Activated CD4-positive, alpha-beta T cell treated with anti-CD3 and anti-CD28 coated beads for 4 hours (primary cell): ENCODE results near the gene CD59.
"Not testable (repeated sequence)": the region's sequence is repeated elsewhere in the genome, so short reads cannot be mapped to it uniquely, and the experiment has no call there.

Experiments used
- DNase-seq, 2 donors: peaks; one replicate each; pipeline ENCODE4 v3.0.0-alpha.2; 2020

Gene CD59

DNA sequence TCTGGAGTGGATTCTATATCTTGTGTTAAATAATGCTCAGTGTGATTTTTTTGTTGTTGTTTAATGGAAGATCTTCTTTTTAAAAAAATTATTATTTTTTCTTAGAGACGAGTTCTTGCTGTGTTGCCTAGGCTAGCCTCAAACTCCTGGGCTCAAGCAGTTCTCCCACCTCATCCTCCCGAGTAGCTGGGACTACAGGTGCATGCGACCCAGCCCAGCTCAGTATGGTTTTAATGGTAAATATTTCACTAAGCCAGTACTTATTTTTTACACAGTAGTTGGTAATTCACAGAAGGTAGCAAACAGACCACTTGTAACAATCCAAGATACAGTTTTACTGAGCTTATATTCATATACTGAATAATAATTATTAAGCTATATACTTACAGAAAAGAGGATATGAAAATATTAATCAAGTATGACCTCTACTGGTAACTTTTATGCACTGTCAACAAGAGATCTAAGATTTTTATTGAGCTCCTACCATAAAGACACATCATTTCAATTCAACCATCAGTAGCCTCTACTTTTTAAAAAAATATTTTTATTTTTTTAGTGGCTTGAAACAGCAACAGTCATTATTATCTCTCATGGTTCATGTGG lies 6.1 kb upstream of the CD59 start:
- no peak for DNase-seq

DNA sequence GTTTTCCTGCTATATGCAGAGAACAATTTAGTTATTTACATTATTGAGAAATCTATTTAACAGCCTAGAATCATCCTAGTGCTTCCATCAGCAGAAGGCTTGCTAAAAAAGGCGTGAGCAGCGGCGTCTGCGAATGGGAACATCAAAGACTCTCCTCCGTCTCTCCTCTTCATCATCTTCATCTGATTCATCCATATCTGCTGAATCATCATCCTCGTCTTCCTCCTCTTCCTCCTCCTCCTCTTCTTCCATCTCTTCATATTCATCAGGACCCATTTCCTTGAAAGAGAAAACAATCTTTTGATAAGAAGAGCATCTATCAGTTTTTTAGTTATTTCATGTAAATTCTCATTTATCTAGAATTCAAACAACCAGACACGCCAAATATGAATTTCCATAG lies 5.6 kb upstream of the CD59 start:
- DNase-seq = no peak

DNA sequence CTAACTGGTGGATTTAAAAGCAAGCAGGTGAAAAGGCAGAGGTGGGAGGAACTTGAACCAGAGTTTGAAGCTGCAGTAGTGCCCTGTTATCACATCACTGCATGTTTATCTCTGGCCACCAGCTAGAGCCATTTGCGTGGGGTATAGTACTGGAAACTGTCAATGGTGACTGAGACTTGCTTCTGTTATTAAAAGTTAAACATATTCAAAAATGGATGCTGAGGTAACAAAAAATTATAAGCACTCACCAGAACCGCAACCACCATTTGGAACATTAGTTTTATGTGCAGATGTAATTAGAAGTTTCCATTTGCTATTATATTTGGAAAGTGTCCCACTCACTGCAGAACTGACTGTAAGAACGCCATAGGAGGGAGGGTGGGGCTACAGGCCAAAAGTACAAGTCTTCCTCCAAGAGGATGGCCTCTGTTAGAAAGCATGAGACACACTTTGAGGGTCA lies 1.2 kb upstream of the CD59 start:
- no peak for DNase-seq

DNA sequence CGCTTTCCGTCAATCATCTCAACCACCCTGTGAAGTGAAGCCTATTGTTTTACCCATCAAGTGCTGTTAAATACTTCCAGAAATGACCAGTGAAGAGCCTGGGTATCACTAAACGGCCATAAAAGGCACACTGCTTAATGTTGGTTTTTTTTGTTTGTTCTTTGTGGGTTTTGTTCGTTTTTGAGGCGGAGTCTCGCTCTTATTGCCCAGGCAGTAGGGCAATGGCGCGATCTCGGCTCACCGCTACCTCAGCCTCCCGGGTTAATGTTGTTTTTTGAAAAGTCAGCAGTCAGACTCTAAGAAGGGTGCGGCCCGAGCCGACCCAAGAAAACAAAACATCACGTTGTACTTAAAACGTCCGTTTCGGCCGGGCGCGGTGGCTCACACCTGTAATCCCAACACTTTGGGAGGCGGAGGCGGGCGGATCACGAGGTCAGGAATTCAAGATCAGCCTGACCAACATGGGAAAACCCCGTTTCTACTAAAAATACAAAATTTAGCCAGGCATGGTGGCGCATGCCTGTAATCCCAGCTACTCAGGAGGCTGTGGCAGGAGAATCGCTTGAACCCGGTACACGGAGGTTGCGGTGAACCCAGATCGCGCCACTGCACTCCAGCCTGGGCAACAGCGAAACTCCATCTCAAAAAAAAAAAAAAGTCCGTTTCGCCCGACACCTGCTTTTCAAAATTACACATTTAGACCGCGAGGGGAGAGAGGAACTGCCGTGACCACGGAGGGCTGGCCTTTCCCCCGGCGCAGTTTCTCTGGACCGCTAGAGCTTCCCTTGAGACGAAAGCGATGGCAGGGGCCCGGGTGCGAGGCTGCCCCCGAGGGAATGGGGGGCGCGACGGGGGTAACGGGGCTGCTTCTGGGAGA lies 714 bp downstream of the CD59 start:
- peak in 1 of 2 donors; percentile 18 for DNase-seq

DNA sequence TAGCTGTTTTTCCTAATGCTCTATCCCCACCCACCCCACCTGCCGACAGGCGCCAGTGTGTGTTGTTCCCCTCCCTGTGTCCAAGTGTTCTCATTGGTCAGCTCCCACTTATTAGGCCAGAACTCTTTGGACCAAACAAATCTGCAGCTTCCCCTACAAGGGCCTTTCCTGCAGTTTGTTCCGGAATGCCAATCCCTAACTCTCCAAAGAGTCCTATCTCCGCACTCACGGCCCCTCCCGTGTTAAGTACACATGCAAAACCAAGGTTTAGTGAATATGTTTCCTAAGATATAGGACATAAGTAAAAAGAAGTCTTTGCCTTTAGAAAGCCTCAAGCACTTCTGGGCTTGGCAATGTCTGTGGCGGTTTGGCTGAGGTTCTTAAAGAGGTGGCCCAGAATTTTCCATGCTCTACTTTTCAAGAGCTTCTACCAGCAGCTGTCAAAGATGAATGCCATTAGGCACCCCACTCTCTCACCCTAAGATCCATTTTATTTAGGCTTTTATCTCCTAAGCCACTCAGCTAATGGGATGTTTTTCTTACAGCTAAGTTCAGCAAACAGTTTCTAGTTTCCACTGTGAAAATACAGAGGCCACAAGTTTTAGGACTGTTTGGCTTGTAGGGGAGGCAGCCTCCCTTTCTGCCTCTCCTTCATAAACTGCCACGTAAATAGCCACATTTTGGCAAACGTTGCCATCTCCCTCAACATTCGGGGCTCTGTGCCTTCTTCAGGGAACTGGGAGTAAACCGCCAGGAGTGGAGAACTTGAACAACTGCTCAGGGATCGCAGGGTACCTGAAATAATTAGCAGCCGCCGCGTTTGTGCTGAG lies 1.6 kb downstream of the CD59 start:
- DNase-seq = no peak

DNA sequence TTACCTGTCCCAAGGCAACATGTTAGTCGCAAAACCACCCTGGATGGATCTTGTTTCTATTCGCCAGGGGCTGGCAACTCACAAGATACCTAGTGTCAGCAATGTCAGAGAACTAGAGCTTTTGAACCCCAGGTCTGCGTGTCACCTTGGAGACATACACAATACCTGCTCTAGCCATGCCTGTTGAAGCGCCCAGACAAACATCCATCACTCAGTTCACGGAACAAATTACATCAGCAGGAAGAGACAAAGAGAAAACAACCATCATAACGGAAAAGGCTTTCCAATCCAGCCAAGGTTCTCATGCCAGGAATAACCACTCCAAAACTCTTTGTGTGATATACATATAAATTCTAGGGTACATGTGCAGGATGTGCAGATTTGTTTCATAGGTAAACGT lies 2.2 kb downstream of the CD59 start:
- no peak for DNase-seq

DNA sequence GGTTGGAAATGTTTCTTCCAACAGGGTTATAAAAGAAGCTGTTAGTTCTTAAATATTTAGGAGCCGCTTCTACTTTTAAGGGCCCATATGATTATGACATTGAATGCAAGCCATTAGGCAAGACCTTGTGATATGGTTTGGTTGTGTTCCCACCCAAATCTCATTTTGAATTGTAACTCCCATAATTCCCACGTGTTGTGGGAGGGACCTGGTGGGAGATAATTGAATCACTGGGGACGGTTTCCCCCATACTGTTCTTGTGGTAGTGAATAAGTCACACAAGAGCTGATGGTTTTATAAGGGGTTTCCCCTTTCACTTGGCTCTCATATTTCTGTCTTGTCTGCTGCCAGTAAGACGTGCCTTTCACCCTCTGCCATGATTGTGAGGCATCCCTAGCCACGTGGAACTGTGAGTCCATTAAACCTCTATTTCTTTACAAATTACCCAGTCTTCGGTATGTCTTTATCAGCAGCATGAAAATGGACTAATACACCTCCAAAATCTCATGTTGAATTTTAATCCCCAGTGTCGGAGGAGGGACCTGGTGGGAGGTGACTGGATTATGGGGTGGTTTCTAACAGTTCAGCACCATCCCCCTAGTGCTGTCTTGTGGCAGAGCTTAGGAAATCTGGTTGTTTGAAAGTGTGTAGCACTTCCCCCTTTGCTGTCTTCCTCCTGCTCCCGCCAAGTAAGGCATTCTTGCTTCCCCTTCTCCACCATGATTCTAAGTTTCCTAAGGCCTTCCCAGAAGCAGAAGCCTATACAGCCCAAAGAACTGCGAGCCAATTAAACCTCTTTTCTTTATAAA lies 4.3 kb downstream of the CD59 start:
- no peak for DNase-seq

DNA sequence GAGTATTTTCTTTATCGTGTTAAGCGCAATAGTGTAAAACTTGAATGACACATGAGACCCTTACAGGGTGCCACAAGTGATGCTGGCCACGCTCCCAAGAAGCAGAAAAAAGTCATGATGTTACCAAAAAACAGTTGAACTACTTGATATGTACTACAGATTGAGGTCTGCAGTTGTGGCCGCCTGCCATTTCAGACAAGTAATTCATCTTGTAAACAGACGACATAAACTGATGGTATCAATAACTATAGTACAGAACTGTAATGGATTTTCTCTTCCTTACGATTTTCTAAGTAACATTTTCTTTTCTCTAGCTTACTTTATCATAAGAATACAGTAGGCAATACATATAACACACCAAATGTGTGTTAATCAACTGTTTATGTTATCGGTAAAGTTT lies 5.5 kb downstream of the CD59 start:
- DNase-seq = no peak

DNA sequence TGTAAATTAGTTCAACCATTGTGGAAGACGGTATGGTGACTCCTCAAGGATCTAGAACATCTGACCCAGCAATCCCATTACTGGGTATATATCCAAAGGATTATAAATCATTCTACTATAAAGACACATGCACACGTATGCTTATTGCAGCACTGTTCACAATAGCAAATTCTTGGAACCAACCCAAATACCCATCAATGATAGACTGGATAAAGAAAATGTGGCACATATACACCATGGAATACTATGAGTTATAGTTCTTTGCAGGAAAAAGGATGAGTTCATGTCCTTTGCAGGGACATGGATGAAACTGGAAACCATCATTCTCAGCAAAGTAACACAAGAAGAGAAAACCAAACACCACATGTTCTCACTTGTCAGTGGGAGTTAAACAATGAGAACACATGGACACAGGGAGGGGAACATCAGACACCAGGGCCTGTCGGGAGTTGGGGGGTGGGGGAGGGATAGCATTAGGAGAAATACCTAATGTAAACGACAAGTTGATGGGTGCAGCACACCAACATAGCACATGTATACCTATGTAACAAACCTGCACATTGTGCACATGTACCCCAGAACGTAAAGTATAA lies 7.1 kb downstream of the CD59 start:
- not testable (repeated sequence) for DNase-seq

DNA sequence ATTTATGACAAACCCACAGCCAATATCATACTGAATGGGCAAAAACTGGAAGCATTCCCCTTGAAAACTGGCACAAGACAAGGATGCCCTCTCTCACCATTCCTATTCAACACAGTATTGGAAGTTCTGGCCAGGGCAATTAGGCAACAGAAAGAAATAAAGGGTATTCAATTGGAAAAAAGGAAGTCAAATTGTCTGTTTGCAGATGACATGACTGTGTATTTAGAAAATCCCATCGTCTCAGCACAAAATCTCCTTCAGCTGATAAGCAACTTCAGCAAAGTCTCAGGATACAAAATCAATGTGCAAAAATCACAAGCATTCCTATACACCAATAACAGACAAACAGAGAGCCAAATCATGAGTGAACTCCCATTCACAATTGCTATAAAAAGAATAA lies 8.7 kb downstream of the CD59 start:
- DNase-seq = not testable (repeated sequence)

DNA sequence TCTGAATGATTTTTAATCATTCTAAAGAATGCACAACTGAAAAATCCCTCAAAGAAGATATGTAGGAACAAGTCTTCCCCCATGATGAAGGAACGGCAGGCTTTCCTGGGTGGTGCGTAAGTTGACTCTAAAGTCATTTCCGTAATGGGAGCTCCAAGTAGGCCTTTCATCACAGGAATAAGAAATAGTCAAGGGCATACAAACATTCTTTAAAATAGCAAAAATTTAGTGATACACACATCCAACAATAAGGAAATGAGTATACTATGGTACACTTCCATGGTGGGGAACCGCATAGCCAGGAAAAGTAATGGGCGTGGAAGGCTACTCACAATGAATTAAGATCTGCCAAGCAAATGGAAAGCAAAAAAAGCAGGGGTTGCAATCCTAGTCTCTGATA lies 10.7 kb downstream of the CD59 start:
- DNase-seq = no peak

DNA sequence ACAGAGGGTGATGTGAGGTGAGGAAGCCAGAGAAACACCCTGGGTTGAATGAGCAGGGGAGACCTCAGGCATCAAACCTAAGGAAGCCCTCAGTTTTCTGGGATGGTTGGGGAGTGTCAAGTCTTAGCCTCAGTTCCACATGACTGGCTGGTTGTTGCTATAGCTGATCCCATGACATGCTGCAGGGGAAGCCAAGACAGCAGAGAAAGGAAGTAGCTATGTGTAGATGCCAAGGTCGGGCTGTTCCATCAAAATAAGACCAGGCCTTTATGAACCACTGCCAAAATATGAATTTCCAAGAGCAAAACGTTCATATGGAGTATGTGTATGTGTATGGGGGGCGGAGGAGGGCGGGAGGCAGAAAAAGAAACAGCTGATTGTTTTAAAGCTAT lies 11.6 kb downstream of the CD59 start:
- DNase-seq = no peak

DNA sequence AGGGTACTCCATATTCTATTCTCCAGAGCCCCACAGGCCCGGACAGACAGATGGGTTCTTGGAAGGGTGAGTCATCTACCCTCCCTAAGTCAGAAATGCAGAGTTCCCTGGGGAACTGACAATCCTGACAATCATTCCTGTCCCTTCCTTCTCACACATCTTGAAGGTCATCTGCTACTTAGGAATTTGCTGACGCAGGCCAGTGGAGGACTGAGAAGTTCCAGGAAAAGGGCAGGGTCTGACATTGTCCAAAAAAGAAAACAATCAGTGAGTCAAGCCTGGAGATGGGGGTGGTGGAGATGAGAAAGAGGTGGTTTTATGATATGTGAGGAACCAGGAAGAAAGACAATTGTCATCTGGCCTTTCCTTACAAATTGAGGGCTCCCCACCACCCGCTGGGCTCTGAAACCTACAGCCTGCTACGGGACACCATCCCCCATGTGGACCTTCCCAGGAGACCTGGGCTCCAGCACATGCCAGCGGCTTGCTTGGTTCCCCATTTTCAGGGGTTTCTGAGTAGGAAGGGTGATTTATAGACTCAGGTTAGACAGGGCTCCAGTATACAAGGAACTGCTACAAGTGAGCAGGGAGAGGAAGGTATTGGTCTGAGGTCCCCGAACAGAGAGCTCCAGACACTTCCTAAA lies 12.9 kb downstream of the CD59 start:
- DNase-seq = no peak

DNA sequence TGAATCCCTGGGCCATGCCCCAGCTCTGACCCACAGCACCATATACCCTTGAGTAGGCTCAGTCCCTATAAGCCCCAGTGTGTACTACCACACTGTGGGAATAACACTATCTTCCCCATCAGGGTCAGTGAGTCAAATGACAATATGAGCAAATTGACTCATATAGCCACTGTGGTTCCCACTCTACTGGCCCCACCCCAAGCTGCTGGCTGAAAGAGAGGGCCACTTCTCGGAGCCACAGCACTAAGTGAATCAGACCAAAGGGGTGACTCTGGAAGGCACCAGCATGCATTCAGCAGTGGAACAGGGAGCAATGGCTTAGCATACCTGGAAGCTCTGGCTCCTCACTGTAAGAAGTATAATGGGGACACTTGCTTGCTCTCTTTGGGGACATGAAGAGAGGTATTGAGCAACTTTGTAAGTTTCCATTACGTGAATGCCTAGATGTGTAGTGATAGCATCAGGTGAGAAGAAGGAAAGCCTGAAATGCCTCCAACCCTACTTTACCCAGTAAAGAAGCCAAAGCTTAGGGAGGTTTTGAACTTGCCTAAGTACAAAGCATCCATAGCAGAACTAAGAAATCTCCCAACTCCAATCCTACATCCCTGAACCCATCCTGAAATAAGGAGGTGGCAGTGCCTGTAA lies 13.5 kb downstream of the CD59 start:
- no peak for DNase-seq

DNA sequence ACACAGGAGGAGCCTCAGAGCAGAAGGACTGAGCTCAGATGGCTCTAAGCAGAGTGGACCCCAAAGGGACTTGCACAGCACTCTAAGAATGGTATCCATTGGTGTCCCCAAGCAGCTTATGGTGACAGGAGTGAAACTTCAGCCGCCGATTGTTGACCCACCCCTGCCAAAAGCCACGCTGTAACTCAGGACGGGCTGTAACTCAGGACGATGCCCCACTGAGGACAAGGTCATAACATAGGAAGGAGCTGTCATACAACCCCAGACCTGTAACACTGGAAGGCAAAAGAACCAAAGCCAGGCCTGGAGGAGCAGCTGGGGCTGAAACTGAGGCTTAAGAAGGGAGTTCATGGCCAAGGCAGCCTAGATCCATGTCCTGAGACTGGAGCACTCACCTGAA lies 14.2 kb downstream of the CD59 start:
- DNase-seq = no peak

DNA sequence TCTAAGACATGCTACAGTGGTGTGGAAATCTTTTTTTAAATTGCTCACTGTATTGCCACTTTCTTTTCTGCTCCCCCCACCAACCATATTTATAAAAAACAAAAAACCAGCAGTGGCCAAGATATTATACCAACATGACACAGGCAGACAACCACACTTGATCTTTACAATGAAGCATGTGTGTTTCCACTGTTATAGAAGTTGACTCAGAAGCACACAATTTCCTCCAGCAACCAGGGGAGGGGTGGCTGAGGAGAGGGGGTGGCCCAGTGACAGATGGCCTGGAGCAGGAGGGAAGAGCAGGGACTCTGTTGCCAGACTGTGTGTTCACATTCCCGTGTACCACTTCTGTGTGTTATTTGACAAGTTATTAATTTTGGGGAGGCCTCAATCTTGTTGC lies 14.8 kb downstream of the CD59 start:
- no peak for DNase-seq

DNA sequence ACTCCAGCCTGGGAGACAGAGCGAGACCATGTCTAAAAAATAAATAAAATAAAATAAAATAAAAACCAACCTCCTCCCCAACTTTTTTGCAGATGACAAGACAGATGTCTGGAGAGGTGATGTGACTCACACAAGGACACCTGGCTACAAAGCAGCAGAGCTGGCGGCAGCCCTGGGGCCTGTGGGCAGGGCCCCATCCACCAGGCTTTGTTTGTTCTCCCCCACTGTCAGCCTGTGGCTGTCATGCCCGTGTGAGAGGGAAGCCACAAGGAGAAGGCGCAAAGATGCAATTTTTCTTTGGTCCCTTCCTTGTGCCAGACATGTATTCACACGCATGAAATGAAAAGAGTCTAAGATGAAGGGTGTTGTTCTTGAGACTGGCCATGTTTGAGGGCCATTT lies 16.6 kb downstream of the CD59 start:
- no peak for DNase-seq

DNA sequence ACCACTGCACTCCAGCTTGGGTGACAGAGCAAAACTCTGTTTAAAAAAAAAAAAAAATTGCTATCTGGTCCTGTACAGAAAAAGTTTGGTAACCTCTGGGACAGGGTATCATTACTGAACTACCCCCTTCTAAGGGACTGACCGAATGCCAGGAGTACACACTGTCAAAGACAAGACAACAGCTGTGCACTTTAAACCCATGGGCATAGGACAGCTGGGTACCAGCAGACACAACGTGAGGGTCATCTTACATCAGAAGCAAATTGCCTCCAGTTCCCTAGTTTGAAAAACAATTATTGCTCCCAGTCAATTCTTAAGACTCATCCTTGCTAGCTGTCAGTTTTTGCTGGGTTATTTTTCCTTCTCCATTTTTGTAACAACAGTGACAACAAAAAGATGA lies 17.8 kb downstream of the CD59 start:
- no peak for DNase-seq

DNA sequence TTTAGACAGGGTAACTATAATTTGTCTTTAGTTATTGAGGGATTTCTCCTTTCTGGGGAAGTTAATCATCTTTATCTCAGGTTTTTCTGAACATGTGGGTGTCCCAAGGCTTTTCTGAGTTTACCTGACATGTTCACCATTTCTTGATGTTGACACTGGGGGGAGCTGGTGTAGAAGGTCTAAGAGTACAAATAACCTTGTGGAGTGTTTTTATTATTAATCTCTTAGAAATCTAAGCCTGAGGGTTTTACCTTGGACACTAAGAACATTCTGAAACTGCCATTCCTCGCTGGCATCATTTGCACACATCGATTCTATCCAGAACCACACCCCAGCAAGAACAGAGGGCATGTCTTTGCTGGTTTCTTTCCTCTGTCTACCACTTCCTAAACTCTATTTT lies 20.0 kb downstream of the CD59 start:
- DNase-seq = no peak

DNA sequence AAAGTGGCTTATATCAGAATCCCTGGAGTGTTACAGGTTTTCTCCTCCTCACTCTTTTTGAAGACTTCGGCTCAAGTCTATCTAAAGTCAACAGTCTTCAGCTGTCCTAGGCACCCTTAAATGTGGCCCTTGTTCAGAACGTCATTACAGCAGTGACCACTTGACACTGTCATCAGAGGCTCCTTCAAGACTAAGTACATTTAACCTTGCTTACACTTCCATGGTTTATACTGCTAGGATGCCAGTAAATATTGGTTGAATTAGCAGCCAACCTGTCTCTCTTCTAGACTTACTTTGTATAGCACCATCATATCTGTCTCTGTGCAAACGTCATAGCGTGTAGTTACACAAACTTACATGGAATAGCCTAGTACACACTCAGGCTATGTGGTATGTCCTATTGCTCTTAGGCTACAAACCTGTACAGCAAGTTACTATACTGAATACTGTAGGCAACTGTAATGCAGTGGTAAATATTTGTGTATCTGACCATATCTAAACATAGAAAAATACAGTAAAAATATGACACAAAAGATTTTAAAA lies 22.3 kb downstream of the CD59 start:
- DNase-seq = no peak
